HEK293 (cell line): ENCODE data around the gene TLE3.

Source experiments
- CTCF ChIA-PET: fragments of 350-600 bp; formaldehyde crosslinking; extraction: SDS; loops from one replicate; lab custom pipeline; 2021; ENCODE audit warnings: antibody characterized with exemption; lab: Yijun Ruan, JAX
- POLR2A ChIA-PET: fragments of 300-600 bp; formaldehyde crosslinking; extraction: SDS; loops from one replicate; lab custom pipeline; 2020; ENCODE audit warnings: antibody characterized with exemption, inconsistent platforms; lab: Yijun Ruan, JAX
- H3K27ac ChIP-seq: fragments of 200-500 bp; sonication (Bioruptor generic); 2 replicates; pipeline ENCODE4 v1.5.1; 2014; ENCODE audit warnings: low read depth, low read length, control low read depth, inconsistent platforms; ENCODE audit errors: extremely low read depth
- H3K36me3 ChIP-seq, 2 experiments: fragments of 200-500 bp in 1 of 2; sonication (Bioruptor generic) in 1 of 2; 1 replicate in 1 of 2; 2 replicates in 1 of 2; pipeline ENCODE4 v1.5.1; 2014 to 2017; ENCODE audit warnings: inconsistent platforms in 2 of 2, low read length in 2 of 2; ENCODE audit not compliant: control insufficient read depth in 2 of 2, insufficient read depth in 1 of 2
- H3K4me1 ChIP-seq: fragments of 200-500 bp; sonication (Bioruptor generic); 2 replicates; pipeline ENCODE4 v1.5.1; 2014; ENCODE audit warnings: mild to moderate bottlenecking, low read length, inconsistent platforms; ENCODE audit not compliant: control insufficient read depth, insufficient read depth
- H3K4me3 ChIP-seq: 2 replicates; pipeline ENCODE4 v1.5.1; 2011; ENCODE audit warnings: low read depth, mild to moderate bottlenecking, control low read depth, low read length, moderate library complexity
- H3K9me3 ChIP-seq: fragments of 200-500 bp; sonication (Bioruptor generic); 2 replicates; pipeline ENCODE4 v1.5.1; 2014; ENCODE audit warnings: low read depth, low read length, inconsistent platforms; ENCODE audit not compliant: control insufficient read depth, insufficient read depth
- BCL11B ChIP-seq: fragments of 450-650 bp; formaldehyde crosslinking; IDR thresholded peaks from 2 replicates; pipeline ENCODE4 v1.5.1; 2016; ENCODE audit warnings: low read depth, missing biosample characterization, missing genetic modification characterization
- BCL6B ChIP-seq: fragments of 450-650 bp; formaldehyde crosslinking; IDR thresholded peaks from 2 replicates; pipeline ENCODE4 v1.5.1; 2017; ENCODE audit warnings: missing biosample characterization, missing genetic modification characterization
- CTCF ChIP-seq: fragments of 450-650 bp; formaldehyde crosslinking; IDR thresholded peaks from 2 replicates; pipeline ENCODE4 v1.5.1; 2016; ENCODE audit warnings: missing biosample characterization, missing genetic modification characterization
- HOXC10 ChIP-seq: sonication (generic); formaldehyde crosslinking; IDR thresholded peaks from 2 replicates; pipeline ENCODE4 v1.8.1; 2023; ENCODE audit warnings: mild to moderate bottlenecking, missing genetic modification reagents
- IKZF3 ChIP-seq: fragments of 450-650 bp; IDR thresholded peaks from 2 replicates; pipeline ENCODE4 v1.5.0; 2018; ENCODE audit warnings: missing biosample characterization, mild to moderate bottlenecking, missing genetic modification characterization, moderate library complexity
- OSR2 ChIP-seq: fragments of 450-650 bp; formaldehyde crosslinking; IDR thresholded peaks from 2 replicates; pipeline ENCODE4 v1.5.1; 2016; ENCODE audit warnings: missing biosample characterization, missing genetic modification characterization
- SCRT2 ChIP-seq: fragments of 450-650 bp; formaldehyde crosslinking; IDR thresholded peaks from 2 replicates; pipeline ENCODE4 v1.5.1; 2016; ENCODE audit warnings: missing biosample characterization, missing genetic modification characterization
- YY1 ChIP-seq: fragments of 450-650 bp; formaldehyde crosslinking; IDR thresholded peaks from 2 replicates; pipeline ENCODE4 v1.5.1; 2018; ENCODE audit warnings: missing biosample characterization, missing genetic modification characterization
- ZBTB44 ChIP-seq: fragments of 450-650 bp; IDR thresholded peaks from 2 replicates; pipeline ENCODE4 v1.5.1; 2018; ENCODE audit warnings: missing biosample characterization, mild to moderate bottlenecking, missing genetic modification characterization
- ZEB2 ChIP-seq: fragments of 450-650 bp; formaldehyde crosslinking; IDR thresholded peaks from 2 replicates; pipeline ENCODE4 v1.5.1; 2016; ENCODE audit warnings: missing biosample characterization, missing genetic modification characterization
- ZFHX2 ChIP-seq: fragments of 450-650 bp; formaldehyde crosslinking; conservative IDR thresholded peaks from 2 replicates; pipeline ENCODE4 v1.5.1; 2016; ENCODE audit warnings: missing biosample characterization, missing genetic modification characterization
- ZFP3 ChIP-seq: fragments of 450-650 bp; formaldehyde crosslinking; IDR thresholded peaks from 2 replicates; pipeline ENCODE4 v1.5.1; 2016; ENCODE audit warnings: low read depth, missing biosample characterization, missing genetic modification characterization
- ZNF140 ChIP-seq: fragments of 450-650 bp; formaldehyde crosslinking; IDR thresholded peaks from 2 replicates; pipeline ENCODE4 v1.5.1; 2016; ENCODE audit warnings: missing biosample characterization, missing genetic modification characterization
- ZNF148 ChIP-seq: fragments of 450-650 bp; formaldehyde crosslinking; IDR thresholded peaks from 2 replicates; pipeline ENCODE4 v1.5.0; 2017; ENCODE audit warnings: missing biosample characterization, missing genetic modification characterization, borderline replicate concordance
- ZNF221 ChIP-seq: fragments of 450-650 bp; formaldehyde crosslinking; IDR thresholded peaks from 2 replicates; pipeline ENCODE4 v1.5.1; 2017; ENCODE audit warnings: missing biosample characterization, missing genetic modification characterization, borderline replicate concordance
- ZNF23 ChIP-seq: fragments of 450-650 bp; formaldehyde crosslinking; IDR thresholded peaks from 2 replicates; pipeline ENCODE4 v1.5.1; 2016; ENCODE audit warnings: missing biosample characterization, missing genetic modification characterization, borderline replicate concordance
- ZNF324 ChIP-seq: fragments of 450-650 bp; formaldehyde crosslinking; IDR thresholded peaks from 2 replicates; pipeline ENCODE4 v1.5.1; 2016; ENCODE audit warnings: missing biosample characterization, missing genetic modification characterization
- ZNF341 ChIP-seq: fragments of 450-650 bp; formaldehyde crosslinking; IDR thresholded peaks from 2 replicates; pipeline ENCODE4; 2016; ENCODE audit warnings: low read depth, missing biosample characterization, missing genetic modification characterization
- ZNF423 ChIP-seq: fragments of 450-650 bp; formaldehyde crosslinking; IDR thresholded peaks from 2 replicates; pipeline ENCODE4 v1.5.1; 2016; ENCODE audit warnings: missing biosample characterization, missing genetic modification characterization
- ZNF521 ChIP-seq: fragments of 450-650 bp; formaldehyde crosslinking; IDR thresholded peaks from 2 replicates; pipeline ENCODE4 v1.5.1; 2017; ENCODE audit warnings: missing biosample characterization, mild to moderate bottlenecking, missing genetic modification characterization
- ZNF561 ChIP-seq: fragments of 450-650 bp; IDR thresholded peaks from 2 replicates; pipeline ENCODE4 v1.5.1; 2018; ENCODE audit warnings: missing biosample characterization, missing genetic modification characterization, borderline replicate concordance
- ZNF580 ChIP-seq: fragments of 450-650 bp; formaldehyde crosslinking; IDR thresholded peaks from 2 replicates; pipeline ENCODE4 v1.5.1; 2016; ENCODE audit warnings: missing biosample characterization, missing genetic modification characterization
- ZNF610 ChIP-seq: fragments of 450-650 bp; formaldehyde crosslinking; IDR thresholded peaks from 2 replicates; pipeline ENCODE4 v1.5.1; 2016; ENCODE audit warnings: missing biosample characterization, missing genetic modification characterization, borderline replicate concordance
- ZNF692 ChIP-seq: fragments of 450-650 bp; formaldehyde crosslinking; IDR thresholded peaks from 2 replicates; pipeline ENCODE4 v1.5.1; 2016; ENCODE audit warnings: missing biosample characterization, missing genetic modification characterization
- ZNF777 ChIP-seq: fragments of 450-650 bp; formaldehyde crosslinking; IDR thresholded peaks from 2 replicates; pipeline ENCODE4 v1.5.1; 2017; ENCODE audit warnings: missing biosample characterization, missing genetic modification characterization, borderline replicate concordance

The TLE3 gene

GRCh38 chr15:70014331-70014730 is 83.4 kb downstream of the TLE3 start:
- no peaks in the 10 kb centered on the region for H3K9me3 ChIP-seq
- H3K36me3 ChIP-seq: no peaks in the 10 kb centered on the region
- POLR2A ChIA-PET: no interaction called here
- no peak for TF ChIP-seq ZNF341 (tag by site-specific recombination)
- TF ChIP-seq ZNF140 (tag by site-specific recombination): no peak
- H3K27ac ChIP-seq: peak overlapping the region; percentile 10; the same call in 1 of the 2 replicates
- peaks cover 14% of the 10 kb centered on the region for H3K4me1 ChIP-seq
- CTCF ChIA-PET: interaction anchor here (0.7 to 1.1 kb wide), 3 partner anchors 16 to 435 kb away, joined by 3 read pairs; no protein-coding TSS in a partner anchor
- H3K4me3 ChIP-seq: no peak overlapping the region

GRCh38 chr15:70013656-70014313 is 83.9 kb downstream of the TLE3 start:
- Histone ChIP-seq H3K4me1 (peaks cover 14% of the 10 kb centered on the region), H3K4me3 (no peak overlapping the region), H3K27ac (peak overlapping the region; percentile 51), H3K9me3 (no peaks in the 10 kb centered on the region), H3K36me3 (no peaks in the 10 kb centered on the region)
- ChIA-PET CTCF (interaction anchor here (0.8 to 0.9 kb wide), 2 partner anchors 280 to 434 kb away, joined by 3 read pairs; no protein-coding TSS in a partner anchor), POLR2A (no interaction called here)
- TF ChIP-seq ZNF423 (tag by site-specific recombination) (peak; percentile 65; the same call in 1 of the 2 replicates), ZNF610 (tag by site-specific recombination) (peak; percentile 66; the same call in 1 of the 2 replicates), BCL6B (peak; percentile 82), ZFP3 (tag by site-specific recombination) (no peak), CTCF (tag by site-specific recombination) (no peak), ZFHX2 (tag by site-specific recombination) (peak; percentile 55), ZNF23 (tag by site-specific recombination) (no peak), ZNF777 (tag by site-specific recombination) (no peak), HOXC10 (no peak), ZNF521 (tag by site-specific recombination) (no peak), IKZF3 (tag by site-specific recombination) (peak; percentile 71), YY1 (tag by site-specific recombination) (no peak), ZNF580 (tag by site-specific recombination) (peak; percentile 71), SCRT2 (tag by site-specific recombination) (no peak), ZNF324 (tag by site-specific recombination) (peak; percentile 24; the same call in 1 of the 2 replicates), ZEB2 (tag by site-specific recombination) (peak; percentile 22; the same call in 1 of the 2 replicates), OSR2 (tag by site-specific recombination) (peak; percentile 74), ZNF692 (tag by site-specific recombination) (peak; percentile 87), BCL11B (tag by site-specific recombination) (peak; percentile 71; the same call in 1 of the 2 replicates), ZBTB44 (tag by site-specific recombination) (peak; percentile 86), ZNF561 (tag by site-specific recombination) (0 out of 2 replicates have a peak, but pooled peaks have one; percentile 13), ZNF221 (tag by site-specific recombination) (no peak), ZNF148 (no peak)
